OCI-LY1 (cell line): ENCODE data around the gene ANLN.

Experiments
- EZH2 ChIP-seq: fragments of 200-600 bp; sonication (generic), shearing (Covaris generic); IDR thresholded peaks from 2 replicates; pipeline ENCODE4 v1.8.0; 2017; ENCODE audit warnings: borderline replicate concordance, mixed run types, mild to moderate bottlenecking, antibody characterized with exemption, low read length, moderate library complexity, mixed read lengths
- TF ChIP-seq, protein P1 (sequence below): fragments of 200-600 bp; sonication (generic), shearing (Covaris generic); IDR thresholded peaks from 2 replicates; pipeline ENCODE4 v1.5.1; 2017; ENCODE audit warnings: mild to moderate bottlenecking, antibody characterized with exemption, low read length, moderate library complexity, mixed read lengths

DNA sequence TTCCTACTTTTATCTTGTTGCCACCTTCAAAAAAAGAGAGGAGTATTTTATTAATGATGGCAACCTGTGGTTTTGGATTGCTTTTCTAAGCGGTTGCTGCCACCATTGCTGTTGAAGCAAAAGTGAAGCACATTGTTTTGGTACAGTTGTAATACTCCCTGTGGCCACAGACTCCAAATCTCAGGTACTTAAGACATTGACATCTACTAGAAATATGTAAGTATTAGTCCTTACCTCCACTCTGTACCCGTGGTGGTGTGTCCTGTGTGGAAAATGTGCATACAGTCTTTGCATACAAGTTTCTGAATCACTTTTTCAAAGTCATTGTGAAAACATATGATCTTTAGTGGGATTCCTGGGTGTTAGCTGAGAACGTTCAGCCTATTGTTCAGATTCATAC is 85.7 kb downstream of the ANLN start:
- no peak for TF ChIP-seq EZH2
- TF ChIP-seq, protein P1, sequence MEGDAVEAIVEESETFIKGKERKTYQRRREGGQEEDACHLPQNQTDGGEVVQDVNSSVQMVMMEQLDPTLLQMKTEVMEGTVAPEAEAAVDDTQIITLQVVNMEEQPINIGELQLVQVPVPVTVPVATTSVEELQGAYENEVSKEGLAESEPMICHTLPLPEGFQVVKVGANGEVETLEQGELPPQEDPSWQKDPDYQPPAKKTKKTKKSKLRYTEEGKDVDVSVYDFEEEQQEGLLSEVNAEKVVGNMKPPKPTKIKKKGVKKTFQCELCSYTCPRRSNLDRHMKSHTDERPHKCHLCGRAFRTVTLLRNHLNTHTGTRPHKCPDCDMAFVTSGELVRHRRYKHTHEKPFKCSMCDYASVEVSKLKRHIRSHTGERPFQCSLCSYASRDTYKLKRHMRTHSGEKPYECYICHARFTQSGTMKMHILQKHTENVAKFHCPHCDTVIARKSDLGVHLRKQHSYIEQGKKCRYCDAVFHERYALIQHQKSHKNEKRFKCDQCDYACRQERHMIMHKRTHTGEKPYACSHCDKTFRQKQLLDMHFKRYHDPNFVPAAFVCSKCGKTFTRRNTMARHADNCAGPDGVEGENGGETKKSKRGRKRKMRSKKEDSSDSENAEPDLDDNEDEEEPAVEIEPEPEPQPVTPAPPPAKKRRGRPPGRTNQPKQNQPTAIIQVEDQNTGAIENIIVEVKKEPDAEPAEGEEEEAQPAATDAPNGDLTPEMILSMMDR = peak; percentile 7; the same call in 1 of the 2 replicates
